OCI-LY7 (cell line): ENCODE results near the gene ANKRD44.

Experiments used
- CTCF ChIP-seq: fragments of 200-600 bp; sonication (generic); conservative IDR thresholded peaks from 2 replicates; pipeline ENCODE4 v1.5.1; 2014; ENCODE audit warnings: mild to moderate bottlenecking, antibody characterized with exemption, low read length, moderate library complexity, mixed read lengths
- EZH2phosphoT487 ChIP-seq: fragments of 200-600 bp; sonication (generic); IDR thresholded peaks from 2 replicates; pipeline ENCODE4 v1.6.1; 2018; ENCODE audit warnings: low read depth, borderline replicate concordance, mild to moderate bottlenecking, mixed run types, antibody characterized with exemption, low read length, moderate library complexity, mixed read lengths

DNA sequence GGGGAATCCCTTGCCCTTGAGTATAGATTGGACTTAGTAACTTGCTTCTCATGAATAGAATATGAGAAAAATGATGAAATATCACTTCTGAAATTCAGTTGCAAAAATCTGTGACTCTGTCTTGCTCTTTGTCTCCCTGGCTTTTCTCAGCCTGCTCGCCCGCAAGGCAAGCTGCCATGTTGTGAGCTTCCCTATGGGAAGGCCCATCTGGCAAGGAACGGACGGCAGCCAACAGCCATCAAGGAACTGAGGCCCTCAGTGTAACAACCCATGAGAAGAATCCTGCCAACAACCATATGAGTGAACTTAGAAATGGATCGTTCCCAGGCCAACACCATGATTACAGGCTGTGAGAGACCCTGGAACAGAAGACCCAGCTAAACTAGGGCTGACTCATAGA lies 325.7 kb downstream of the ANKRD44 start:
- TF ChIP-seq CTCF (no peak), EZH2phosphoT487 (no peak)
